GM21723 (cell line): ENCODE measurements around the gene TAF1C.

Experiments
- ATAC-seq: cut with Tn5 transposase; IDR thresholded peaks from one replicate; pipeline ENCODE4 v1.9.1; 2021; ENCODE audit warnings: mild to moderate bottlenecking, moderate library complexity; ENCODE audit not compliant: unreplicated experiment

TAF1C gene

GRCh38 chr16:84183911-84184591 lies 2.8 kb downstream of the TAF1C start:
- no peak for ATAC-seq

GRCh38 chr16:84183572-84183875 lies 3.3 kb downstream of the TAF1C start:
- no peak for ATAC-seq

- no peak for ATAC-seq
Observed at GRCh38 chr16:84182680-84183571, 3.9 kb downstream of the TAF1C start.

GRCh38 chr16:84182104-84182503 lies 4.8 kb downstream of the TAF1C start:
- ATAC-seq: no peak

- no peak for ATAC-seq
Observed at GRCh38 chr16:84181144-84181915, 5.5 kb downstream of the TAF1C start.

- no peak for ATAC-seq
Observed at GRCh38 chr16:84180519-84181140, 6.2 kb downstream of the TAF1C start.

GRCh38 chr16:84179612-84180320 lies 7.1 kb downstream of the TAF1C start:
- ATAC-seq: no peak

GRCh38 chr16:84178892-84179611 lies 7.8 kb downstream of the TAF1C start:
- no peak for ATAC-seq

- no peak for ATAC-seq
Observed at GRCh38 chr16:84178146-84178765, 8.6 kb downstream of the TAF1C start.

GRCh38 chr16:84177741-84178073 lies 9.2 kb downstream of the TAF1C start:
- ATAC-seq: no peak

- no peak for ATAC-seq
Observed at GRCh38 chr16:84176192-84177053, 10.4 kb downstream of the TAF1C start.

- ATAC-seq: peak; percentile 83
Observed at GRCh38 chr16:84175350-84176081, 11.3 kb downstream of the TAF1C start.

GRCh38 chr16:84174396-84174795 lies 12.5 kb downstream of the TAF1C start:
- no peak for ATAC-seq

- ATAC-seq: no peak
Observed at GRCh38 chr16:84169765-84170310, 17.0 kb downstream of the TAF1C start.

GRCh38 chr16:84166796-84167695 lies 19.8 kb downstream of the TAF1C start:
- ATAC-seq: no peak

GRCh38 chr16:84165746-84166145 lies 21.1 kb downstream of the TAF1C start:
- no peak for ATAC-seq

- ATAC-seq: no peak
Observed at GRCh38 chr16:84161801-84162200, 25.1 kb downstream of the TAF1C start.
